HG03521 (cell line): ENCODE measurements around the gene ESYT2.

Source experiments
- ATAC-seq: cut with Tn5 transposase; IDR thresholded peaks from one replicate; pipeline ENCODE4 v1.9.1; 2021; ENCODE audit warnings: mild to moderate bottlenecking, moderate library complexity; ENCODE audit not compliant: unreplicated experiment

Gene ESYT2

DNA sequence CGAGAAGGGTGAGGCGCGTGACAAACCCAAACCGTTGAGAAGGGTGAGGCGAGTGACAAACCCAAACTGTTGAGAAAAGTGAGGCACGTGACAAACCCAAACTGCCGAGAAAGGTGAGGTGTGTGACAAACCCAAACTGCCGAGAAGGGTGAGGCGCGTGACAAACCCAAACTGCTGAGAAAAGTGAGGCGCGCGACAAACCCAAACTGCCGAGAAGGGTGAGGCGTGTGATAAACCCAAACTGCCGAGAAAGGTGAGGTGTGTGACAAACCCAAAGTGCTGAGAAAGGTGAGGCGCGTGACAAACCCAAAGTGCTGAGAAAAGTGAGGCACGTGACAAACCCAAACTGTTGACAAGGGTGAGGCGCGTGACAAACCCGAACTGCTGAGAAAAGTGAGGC is 25.0 kb downstream of the ESYT2 start:
- ATAC-seq, result no peak

GRCh38 chr7:158803367-158803969 is 25.8 kb downstream of the ESYT2 start:
- no peak for ATAC-seq

- no peak for ATAC-seq
Measured at GRCh38 chr7:158802535-158803366, 26.6 kb downstream of the ESYT2 start.

DNA sequence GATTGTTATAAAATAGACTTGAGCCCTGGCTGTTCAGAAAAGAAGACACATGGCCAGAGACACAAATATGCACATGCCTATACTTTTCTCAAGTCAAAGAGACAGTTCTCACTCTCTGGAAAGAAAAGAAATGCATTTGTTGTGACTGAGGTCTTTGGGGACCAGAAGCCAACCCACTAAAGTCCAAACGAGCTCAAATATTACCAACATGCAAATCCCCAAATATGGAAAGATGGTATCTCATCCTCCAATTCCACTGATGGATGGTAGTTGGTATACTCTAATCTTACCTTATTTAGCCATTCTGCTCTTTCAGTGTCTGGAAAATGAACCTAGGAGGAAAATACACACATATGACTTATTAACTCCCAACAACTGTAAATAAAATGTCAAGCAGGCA is 30.6 kb downstream of the ESYT2 start:
- no peak for ATAC-seq

- no peak for ATAC-seq
Measured at GRCh38 chr7:158796667-158797066, 32.6 kb downstream of the ESYT2 start.

GRCh38 chr7:158795272-158795671 is 34.0 kb downstream of the ESYT2 start:
- ATAC-seq, result no peak

- ATAC-seq, result no peak
Measured at GRCh38 chr7:158791107-158791506, 38.2 kb downstream of the ESYT2 start.

DNA sequence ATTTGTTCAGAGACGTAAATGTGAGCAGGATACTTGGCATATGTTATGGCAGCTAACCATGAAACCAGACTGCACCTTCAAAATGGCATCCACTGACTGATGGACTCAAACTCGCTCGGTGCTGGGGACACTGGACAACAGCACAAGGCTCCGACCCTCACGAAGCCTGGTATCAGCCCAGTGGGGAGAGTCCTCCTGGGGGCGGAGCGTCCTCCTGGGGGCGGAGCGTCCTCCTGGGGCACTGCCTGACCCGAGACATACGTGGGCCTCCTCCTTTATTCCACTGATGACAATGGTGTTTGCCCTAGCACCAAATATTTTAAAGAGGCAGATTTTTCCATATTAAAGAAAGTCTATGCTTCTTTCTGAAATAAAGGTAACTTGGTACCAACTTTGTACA is 39.5 kb downstream of the ESYT2 start:
- no peak for ATAC-seq

- no peak for ATAC-seq
Measured at GRCh38 chr7:158786898-158787297, 42.4 kb downstream of the ESYT2 start.

- ATAC-seq, result no peak
Measured at GRCh38 chr7:158784270-158784669, 45.0 kb downstream of the ESYT2 start.

DNA sequence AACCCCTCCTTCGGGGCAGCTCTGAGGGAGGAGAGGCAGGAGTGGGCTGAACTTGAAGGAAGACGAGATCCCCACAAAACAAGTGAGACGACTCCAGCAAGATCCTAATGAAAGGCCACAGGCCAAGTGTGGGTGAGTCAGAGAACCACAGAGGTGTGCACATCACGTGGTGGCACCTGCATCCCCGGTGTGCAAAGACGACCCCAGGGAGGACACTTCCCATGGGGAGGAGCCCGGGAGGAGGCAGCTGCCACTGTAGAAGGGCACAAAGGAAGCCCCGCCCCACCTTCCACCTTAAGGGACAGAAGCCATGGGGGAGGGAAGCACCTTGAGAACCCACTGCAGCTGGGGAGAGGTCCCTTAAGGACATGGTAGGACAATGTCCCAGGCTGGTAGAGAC is 45.7 kb downstream of the ESYT2 start:
- no peak for ATAC-seq

GRCh38 chr7:158782761-158783401 is 46.4 kb downstream of the ESYT2 start:
- no peak for ATAC-seq

DNA sequence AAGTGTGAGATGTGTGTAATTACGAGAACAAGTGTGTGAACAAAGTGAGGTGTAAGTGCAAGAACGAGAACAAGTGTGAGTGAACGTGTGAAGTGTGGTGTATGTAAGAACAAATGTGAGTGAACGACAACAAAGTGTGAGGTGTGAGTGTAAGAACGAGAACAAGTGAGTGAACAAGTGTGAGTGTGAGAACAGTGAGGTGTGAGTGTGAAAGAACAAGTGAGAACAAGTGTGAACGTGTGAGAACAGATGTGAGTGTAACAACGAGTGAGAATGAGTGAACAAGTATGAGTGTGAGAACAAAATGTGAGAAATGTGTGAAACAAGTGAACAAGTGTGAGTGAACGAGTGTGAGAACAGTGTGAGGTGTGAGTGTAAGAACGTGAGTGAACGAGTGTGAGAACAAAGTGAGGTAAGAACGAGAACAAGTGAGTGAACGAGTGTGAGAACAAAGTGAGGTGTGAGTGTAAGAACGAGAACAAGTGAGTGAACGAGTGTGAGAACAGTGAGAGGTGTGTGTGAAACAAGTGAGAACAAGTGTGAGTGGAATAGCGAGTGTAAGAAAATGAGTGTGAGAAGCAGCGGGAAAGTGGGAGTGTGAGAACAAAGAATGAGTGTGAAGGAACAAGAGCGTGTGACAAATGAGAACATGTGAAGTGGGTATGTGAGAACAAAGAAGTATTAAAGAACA is 47.2 kb downstream of the ESYT2 start:
- no peak for ATAC-seq

DNA sequence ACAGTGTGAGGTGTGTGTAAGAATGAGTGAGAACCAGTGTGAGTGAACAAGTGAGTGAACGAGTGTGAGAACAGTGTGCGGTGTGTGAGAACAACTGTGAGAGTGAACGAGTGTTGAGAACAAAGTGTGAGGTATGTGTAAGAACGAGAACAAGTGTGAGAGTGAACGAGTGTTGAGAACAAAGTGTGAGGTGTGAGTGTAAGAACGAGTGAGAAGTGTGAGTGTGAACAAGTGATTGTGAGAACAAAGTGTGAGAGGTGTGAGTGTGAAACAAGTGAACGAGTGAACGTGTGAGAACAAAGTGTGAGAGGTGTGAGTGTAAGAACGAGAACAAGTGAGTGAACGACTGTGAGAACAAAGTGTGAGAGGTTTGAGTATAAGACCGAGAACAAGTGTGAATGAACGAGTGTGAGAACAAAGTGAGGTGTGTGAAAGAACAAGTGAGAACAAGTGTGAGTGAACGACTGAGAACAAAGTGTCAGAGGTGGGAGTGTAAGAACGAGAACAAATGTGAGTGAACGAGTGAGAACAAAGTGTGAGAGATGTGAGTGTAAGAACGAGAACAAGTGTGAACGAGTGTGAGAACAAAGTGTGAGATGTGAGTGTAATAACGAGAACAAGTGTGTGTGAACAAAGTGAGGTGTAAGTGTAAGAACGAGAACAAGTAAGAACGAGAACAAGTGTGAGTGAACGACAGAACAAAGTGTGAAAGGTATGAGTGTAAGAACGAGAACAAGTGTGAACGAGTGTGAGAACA is 47.9 kb downstream of the ESYT2 start:
- no peak for ATAC-seq

DNA sequence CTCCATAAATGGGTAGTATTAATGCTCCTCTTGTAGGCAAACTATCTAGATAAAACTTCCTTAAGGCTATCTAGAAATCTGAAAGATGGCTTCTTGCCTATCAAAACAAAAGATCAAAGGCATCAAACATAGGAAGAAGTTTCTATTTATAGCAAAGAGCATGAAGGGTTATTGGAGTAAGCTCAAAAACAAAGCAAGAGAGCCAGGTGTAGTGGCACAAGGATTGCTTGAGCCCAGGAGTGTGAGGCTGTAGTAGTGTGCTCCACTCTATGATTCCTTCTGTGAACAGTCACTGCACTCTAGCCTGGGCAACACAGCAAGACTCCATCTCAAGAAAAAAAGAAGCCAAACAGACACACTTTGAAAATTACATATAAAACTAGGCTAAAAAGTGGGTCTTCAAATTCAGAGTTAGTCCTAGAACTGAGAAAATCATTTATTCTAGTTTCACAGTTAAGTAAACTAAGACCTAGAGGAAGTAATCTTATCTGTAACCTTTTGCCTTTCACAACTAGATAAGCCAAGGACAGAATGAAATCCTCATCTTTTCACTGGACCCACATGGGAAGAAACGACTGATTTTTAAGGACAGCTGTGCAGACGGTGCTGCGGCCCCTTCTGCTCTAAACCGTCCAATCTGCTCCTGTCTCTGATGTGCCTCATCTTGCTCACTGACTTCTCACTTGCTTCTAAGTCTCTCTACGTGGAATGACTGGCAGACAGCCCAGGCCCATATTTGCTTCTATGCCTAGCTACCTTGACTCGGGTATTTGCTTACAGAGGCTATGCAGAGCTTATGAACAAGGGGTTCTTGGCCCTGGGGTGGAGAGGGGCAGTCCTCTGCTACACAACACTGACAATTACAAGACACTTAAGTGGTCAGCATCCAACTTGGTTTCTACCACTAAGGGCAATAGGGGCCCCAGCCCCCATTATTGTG is 50.0 kb downstream of the ESYT2 start:
- no peak for ATAC-seq

- ATAC-seq, result no peak
Measured at GRCh38 chr7:158778471-158778870, 50.8 kb downstream of the ESYT2 start.

- no peak for ATAC-seq
Measured at GRCh38 chr7:158777793-158778192, 51.5 kb downstream of the ESYT2 start.

DNA sequence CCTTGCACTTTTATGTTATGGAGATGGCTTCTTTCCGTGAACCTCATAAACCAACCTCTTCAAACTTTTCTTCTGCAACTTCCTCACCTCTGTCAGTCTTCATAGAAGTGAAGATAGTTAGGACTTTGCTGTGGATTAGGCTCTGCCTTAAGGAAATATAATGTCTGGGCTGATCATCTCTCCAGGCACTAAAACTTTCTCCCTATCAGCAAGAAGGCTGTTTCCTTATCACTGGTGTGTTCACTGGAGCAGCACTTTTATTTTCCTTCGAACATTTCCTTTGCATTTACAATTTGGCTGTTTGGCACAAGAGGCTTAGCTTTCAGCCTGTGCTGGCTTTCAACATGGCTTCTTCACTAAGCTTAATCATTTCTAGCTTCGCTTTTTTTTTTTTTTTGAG is 52.8 kb downstream of the ESYT2 start:
- ATAC-seq, result no peak

- ATAC-seq, result no peak
Measured at GRCh38 chr7:158774952-158775351, 54.4 kb downstream of the ESYT2 start.

DNA sequence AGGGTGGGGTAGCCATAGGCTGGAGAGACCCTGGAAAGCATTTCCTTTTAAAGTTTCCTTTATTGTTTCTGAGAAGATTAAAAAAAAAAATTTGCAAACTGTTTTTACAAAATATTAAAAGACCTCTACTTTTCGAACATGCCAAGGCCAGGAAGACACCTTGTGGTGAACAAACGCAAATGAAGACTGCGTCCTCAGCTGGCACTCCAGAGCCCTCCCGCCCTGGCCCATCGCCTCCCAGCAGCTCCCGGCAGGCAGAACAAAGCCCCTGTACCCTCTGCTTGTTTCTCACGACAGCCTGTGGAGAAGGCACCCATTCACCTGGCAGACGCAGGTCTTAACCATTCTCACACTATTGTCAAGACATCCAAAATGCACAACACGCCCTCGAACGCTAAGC is 56.4 kb downstream of the ESYT2 start:
- ATAC-seq, result no peak
